Upper lobe of left lung (tissue), 4 donors: Measurements from ENCODE around the gene MME.

Source experiments
- EP300 ChIP-seq, 4 donors: sonication (generic); formaldehyde crosslinking; IDR thresholded peaks; one replicate each; pipeline ENCODE4 v1.5.1; 2017; ENCODE audit warnings: antibody characterized with exemption in 4 of 4, control low read depth in 2 of 4
- POLR2A ChIP-seq, 4 donors: fragments of 450-650 bp; IDR thresholded peaks; one replicate each; pipeline ENCODE4 v1.5.1; 2016 to 2017; ENCODE audit warnings: antibody characterized with exemption in 4 of 4, mild to moderate bottlenecking in 2 of 4
- TF ChIP-seq, protein P1 (sequence below), 6 experiments: fragments of 450-650 bp in 4 of 6; fragments of 200-600 bp in 2 of 6; sonication (generic) in 2 of 6; IDR thresholded peaks; one replicate each; pipeline ENCODE4 v1.5.1; 2016 to 2019; ENCODE audit warnings: antibody characterized with exemption in 6 of 6

DNA sequence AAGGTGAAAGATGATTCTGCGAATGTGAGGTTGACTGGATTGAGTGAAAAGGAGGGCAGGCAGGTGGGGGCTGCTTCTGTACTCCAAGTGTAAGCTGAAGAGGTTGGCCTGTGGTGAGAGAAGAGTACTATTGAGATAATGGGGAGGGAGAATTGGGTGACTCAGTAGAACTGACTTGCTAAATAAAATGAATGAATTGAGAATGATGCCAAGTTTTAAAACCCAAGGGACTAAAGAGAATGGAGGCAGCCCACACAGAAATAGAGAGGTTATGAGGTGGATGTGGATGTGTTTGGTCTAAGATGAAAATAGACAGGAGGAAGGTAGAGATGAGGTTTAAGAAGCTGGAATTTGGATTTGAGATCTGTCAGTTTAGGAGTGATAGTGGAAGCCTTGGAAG is 5.9 kb downstream of the MME start:
- TF ChIP-seq, protein P1, sequence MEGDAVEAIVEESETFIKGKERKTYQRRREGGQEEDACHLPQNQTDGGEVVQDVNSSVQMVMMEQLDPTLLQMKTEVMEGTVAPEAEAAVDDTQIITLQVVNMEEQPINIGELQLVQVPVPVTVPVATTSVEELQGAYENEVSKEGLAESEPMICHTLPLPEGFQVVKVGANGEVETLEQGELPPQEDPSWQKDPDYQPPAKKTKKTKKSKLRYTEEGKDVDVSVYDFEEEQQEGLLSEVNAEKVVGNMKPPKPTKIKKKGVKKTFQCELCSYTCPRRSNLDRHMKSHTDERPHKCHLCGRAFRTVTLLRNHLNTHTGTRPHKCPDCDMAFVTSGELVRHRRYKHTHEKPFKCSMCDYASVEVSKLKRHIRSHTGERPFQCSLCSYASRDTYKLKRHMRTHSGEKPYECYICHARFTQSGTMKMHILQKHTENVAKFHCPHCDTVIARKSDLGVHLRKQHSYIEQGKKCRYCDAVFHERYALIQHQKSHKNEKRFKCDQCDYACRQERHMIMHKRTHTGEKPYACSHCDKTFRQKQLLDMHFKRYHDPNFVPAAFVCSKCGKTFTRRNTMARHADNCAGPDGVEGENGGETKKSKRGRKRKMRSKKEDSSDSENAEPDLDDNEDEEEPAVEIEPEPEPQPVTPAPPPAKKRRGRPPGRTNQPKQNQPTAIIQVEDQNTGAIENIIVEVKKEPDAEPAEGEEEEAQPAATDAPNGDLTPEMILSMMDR (IDR thresholded peaks at IDR 0.05), result no peak
- TF ChIP-seq POLR2A (IDR thresholded peaks at IDR 0.05) (no peak), EP300 (IDR thresholded peaks at IDR 0.05) (no peak)
